A549 (cell line): ENCODE data around the gene ZNF407.

Experiments
- CTCF ChIP-seq: fragments of >200 bp; sonication (Bioruptor Twin); formaldehyde crosslinking; IDR thresholded peaks from 3 replicates; pipeline ENCODE4 v1.5.1; 2016
- EHMT2 ChIP-seq: fragments of 200-600 bp; sonication (generic); IDR thresholded peaks from 2 replicates; pipeline ENCODE4 v1.6.1; 2016; ENCODE audit warnings: antibody characterized with exemption, low read depth, mild to moderate bottlenecking, moderate library complexity
- EP300 ChIP-seq, 2 experiments: fragments of >200 bp; sonication (Bioruptor Twin); formaldehyde crosslinking; IDR thresholded peaks; 2 replicates in 1 of 2; 3 replicates in 1 of 2; pipeline ENCODE4 v1.6.1; 2016 to 2017
- JUN ChIP-seq, 2 experiments: fragments of >200 bp; sonication (Bioruptor Twin); formaldehyde crosslinking; IDR thresholded peaks; 2 replicates in 1 of 2; 3 replicates in 1 of 2; pipeline ENCODE4 v1.6.1; 2016 to 2017
- MYC ChIP-seq: IDR thresholded peaks from 2 replicates; pipeline ENCODE4 v1.6.1; 2012; ENCODE audit warnings: mild to moderate bottlenecking, inconsistent platforms, low read length, improper control_type of control experiment, borderline replicate concordance
- POLR2A ChIP-seq: IDR thresholded peaks from 2 replicates; pipeline ENCODE4 v1.6.1; 2012; ENCODE audit warnings: mild to moderate bottlenecking, low read length
- POLR2AphosphoS2 ChIP-seq: conservative IDR thresholded peaks from 2 replicates; pipeline ENCODE4 v1.6.1; 2012; ENCODE audit warnings: low read length, improper control_type of control experiment, inconsistent platforms

DNA sequence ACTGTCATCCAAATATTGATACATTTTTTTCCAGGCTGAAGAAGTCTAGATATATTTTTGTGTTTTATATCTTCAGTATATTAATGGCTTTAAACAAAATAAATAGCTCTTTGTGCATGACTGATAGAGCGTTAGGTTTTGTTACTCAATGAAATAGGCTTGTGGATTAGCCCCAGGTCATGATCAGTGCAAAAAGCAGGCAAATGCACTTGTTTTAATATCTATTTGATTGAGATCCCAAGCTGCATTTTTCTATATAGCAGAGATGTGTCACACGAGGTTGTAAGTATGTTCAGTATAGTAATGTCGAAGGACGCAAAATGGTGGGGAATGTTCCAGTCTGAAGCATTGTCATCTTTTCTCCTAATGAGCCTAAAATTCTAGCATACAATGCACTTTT lies 198.5 kb downstream of the ZNF407 start:
- TF ChIP-seq CTCF (no peak), POLR2A (no peak), EP300 (IDR thresholded peaks at IDR 0.05) (no peak), POLR2AphosphoS2 (no peak), EHMT2 (no peak), JUN (IDR thresholded peaks at IDR 0.05) (no peak), MYC (no peak)
